HepG2 (cell line): ENCODE measurements around the gene MUC13. TPM values are rescaled to one million over a fixed set of nuclear protein-coding genes. Genes with fewer than 3 reads are reported as not detected.

Experiments used
- ATAC-seq: fragments of 200-7000 bp; cut with Tn5 transposase; 3 replicates; pipeline ENCODE4 v1.9.1; 2020; ENCODE audit warnings: mild to moderate bottlenecking, moderate library complexity
- BruUV-seq: library from RNA; stranded (reverse); fragments of 400-500 nt; replicated peaks from 2 replicates; lab custom pipeline; 2021; lab: Mats Ljungman, UMichigan
- CTCF ChIA-PET: fragments of 300-600 bp; formaldehyde crosslinking; extraction: SDS; loops from one replicate; lab custom pipeline; 2021; ENCODE audit warnings: low total read pairs, inconsistent platforms, low intra/inter-chr PET ratio; lab: Yijun Ruan, JAX
- POLR2A ChIA-PET: fragments of 350-600 bp; sonication (Branson Sonifier 250); formaldehyde crosslinking; loops from one replicate; lab custom pipeline; 2020; ENCODE audit warnings: antibody characterized with exemption, inconsistent platforms; lab: Yijun Ruan, JAX
- DNase-seq: peaks from one replicate; pipeline ENCODE4 v3.0.0-alpha.2; 2015; ENCODE audit warnings: low spot score
- FAIRE-seq: peaks from 3 replicates; lab custom pipeline; 2011; peaks lifted over from hg19 to GRCh38; lab: Jason Lieb, UNC
- H2AFZ ChIP-seq: one replicate; pipeline ENCODE4 v1.6.1; 2011; ENCODE audit warnings: low read length, inconsistent platforms
- H3K27ac ChIP-seq: fragments of 300-600 bp; 3 replicates; pipeline ENCODE4 v1.8.0; 2011; ENCODE audit warnings: mixed run types, mild to moderate bottlenecking, mixed read lengths, low read length, inconsistent platforms; ENCODE audit not compliant: insufficient read depth; ENCODE audit errors: extremely low read length
- H3K27me3 ChIP-seq, 2 experiments: fragments of 200-600 bp in 1 of 2; 2 replicates in 1 of 2; 3 replicates in 1 of 2; pipeline versions ENCODE4 v1.6.0 to v1.8.0; 2011; ENCODE audit warnings: low read length in 2 of 2, mild to moderate bottlenecking in 2 of 2, moderate library complexity in 2 of 2, inconsistent platforms in 1 of 2; ENCODE audit not compliant: insufficient read depth in 2 of 2, control insufficient read depth in 1 of 2
- H3K36me3 ChIP-seq, 2 experiments: fragments of 200-600 bp in 1 of 2; replicated peaks in 1 of 2; 2 replicates in 1 of 2; 3 replicates in 1 of 2; pipeline versions ENCODE4 v1.5.1 to v1.8.0; 2011; ENCODE audit warnings: low read length in 2 of 2, inconsistent platforms in 1 of 2; ENCODE audit not compliant: insufficient read depth in 2 of 2, control insufficient read depth in 1 of 2
- H3K4me1 ChIP-seq: 2 replicates; pipeline ENCODE4 v1.5.1; 2012; ENCODE audit warnings: low read length, inconsistent platforms; ENCODE audit not compliant: insufficient read depth
- H3K4me2 ChIP-seq: 2 replicates; pipeline ENCODE4 v1.6.0; 2011; ENCODE audit warnings: low read depth, low read length, inconsistent platforms
- H3K4me3 ChIP-seq, 3 experiments: fragments of 200-600 bp in 1 of 3; sonication (generic), shearing (Covaris generic) in 1 of 3; replicated peaks in 1 of 3; 2 replicates each; pipeline ENCODE4 v1.5.1; 2011 to 2016; ENCODE audit warnings: low read length in 3 of 3, inconsistent platforms in 2 of 3, low read depth in 2 of 3, mild to moderate bottlenecking in 2 of 3, control low read depth in 1 of 3, mixed read lengths in 1 of 3; ENCODE audit not compliant: insufficient read depth in 1 of 3
- H3K79me2 ChIP-seq: one replicate; pipeline ENCODE4 v1.6.1; 2011; ENCODE audit warnings: low read length, inconsistent platforms; ENCODE audit not compliant: insufficient read depth
- H3K9ac ChIP-seq: 2 replicates; pipeline ENCODE4 v1.6.0; 2011; ENCODE audit warnings: mild to moderate bottlenecking, low read depth, low read length, inconsistent platforms; ENCODE audit not compliant: insufficient read depth
- H3K9me3 ChIP-seq: 2 replicates; pipeline ENCODE4 v1.5.1; 2012; ENCODE audit warnings: mild to moderate bottlenecking, low read length
- H4K20me1 ChIP-seq: 2 replicates; pipeline ENCODE4 v1.6.0; 2011; ENCODE audit warnings: inconsistent platforms, mild to moderate bottlenecking, low read length, moderate library complexity; ENCODE audit not compliant: insufficient read depth
- CCAR2 ChIP-seq: fragments of 200-400 bp; formaldehyde crosslinking; optimal IDR thresholded peaks from 2 replicates; pipeline ENCODE3; 2018; ENCODE audit warnings: low read depth, mild to moderate bottlenecking, low read length, moderate library complexity
- FOSL2 ChIP-seq: sonication (generic); formaldehyde crosslinking; IDR thresholded peaks from 2 replicates; pipeline ENCODE4 v1.4.0; 2020; ENCODE audit warnings: missing genetic modification reagents
- HMGXB3 ChIP-seq: sonication (generic); formaldehyde crosslinking; IDR thresholded peaks from 2 replicates; pipeline ENCODE4 v1.4.0; 2020; ENCODE audit warnings: missing genetic modification reagents, borderline replicate concordance
- NFAT5 ChIP-seq: sonication (generic); formaldehyde crosslinking; IDR thresholded peaks from 2 replicates; pipeline ENCODE4 v1.4.0; 2020; ENCODE audit warnings: missing genetic modification reagents
- NR2F1 ChIP-seq, 2 experiments: fragments of 450-650 bp in 1 of 2; formaldehyde crosslinking in 1 of 2; IDR thresholded peaks; 2 replicates each; pipeline versions ENCODE4 v1.5.0 to v1.6.1; 2016 to 2020; ENCODE audit warnings: mild to moderate bottlenecking in 1 of 2, missing compliant biosample characterization in 1 of 2, missing genetic modification reagents in 1 of 2, moderate library complexity in 1 of 2
- ZBTB14 ChIP-seq: sonication (generic); formaldehyde crosslinking; IDR thresholded peaks from 2 replicates; pipeline ENCODE4 v1.4.0; 2020; ENCODE audit warnings: missing genetic modification reagents
- ZNF260 ChIP-seq: sonication (generic); formaldehyde crosslinking; IDR thresholded peaks from 2 replicates; pipeline ENCODE4 v1.4.0; 2020; ENCODE audit warnings: missing genetic modification reagents, low read depth, mild to moderate bottlenecking, borderline replicate concordance
- ZNF644 ChIP-seq: IDR thresholded peaks from 2 replicates; pipeline ENCODE4 v1.6.1; 2016; ENCODE audit warnings: low read depth
- ZNF768 ChIP-seq: sonication (generic); formaldehyde crosslinking; IDR thresholded peaks from 2 replicates; pipeline ENCODE4 v1.4.0; 2020; ENCODE audit warnings: missing genetic modification reagents
- WGBS: methylation state at CpG from one replicate; pipeline ENCODE4 v1.1.6; 2017; ENCODE audit warnings: low lambda C conversion rate; 5-methylcytosine and 5-hydroxymethylcytosine counted together
- in situ Hi-C: cut with HindIII; loops from 2 replicates; pipeline ENCODE4 v1.10.0; 2017; ENCODE audit warnings: low pct_unique_long_range_greater_than_20kb; ENCODE audit not compliant: extremely low pct_ligation_motif_present
- intact Hi-C: fragments of 100-400 bp; cut with micrococcal nuclease; formaldehyde crosslinking; loops from one replicate; pipeline ENCODE4 v1.10.0; 2022; ENCODE audit not compliant: unreplicated experiment
- polyA plus RNA-seq, 8 experiments: library from polyadenylated mRNA; depleted of rRNA in 3 of 8; stranded (reverse) in 7 of 8; unstranded in 1 of 8; fragments of >200 nt; fragmentation: Illumina TruSeq in 4 of 8; extraction: Trizol in 4 of 8; gene quantifications; 2 replicates each; pipeline versions ENCODE4 v1.2.1 to v1.2.3, GENCODE V29; 2011 to 2016; ENCODE audit warnings: low read depth in 4 of 8, missing spikeins in 1 of 8, mixed read lengths in 1 of 8; ENCODE audit not compliant: insufficient read depth in 1 of 8
- total RNA-seq, 5 experiments: library from RNA; depleted of rRNA; stranded (reverse); fragments of >200 nt; fragmentation: Illumina TruSeq; extraction: Trizol; gene quantifications; 2 replicates each; pipeline ENCODE4 v1.2.3, GENCODE V29; 2016; ENCODE audit warnings: low read depth in 1 of 5

The MUC13 gene
- total and polyA plus RNA-seq, 2 of the 13 experiments (the other 11 are each of a cell fraction or from before 2014, with no cell fraction given): 0.04 to 1.2 TPM

- no peak for TF ChIP-seq NFAT5
- no peak for TF ChIP-seq ZNF768 (CRISPR knock-in tag)
- no peak for TF ChIP-seq ZBTB14 (CRISPR knock-in tag)
- no peak for TF ChIP-seq CCAR2
- TF ChIP-seq, all 625 proteins: peak for 0
Observed at GRCh38 chr3:124927574-124928045, 6.9 kb downstream of the MUC13 start (continued).

GRCh38 chr3:124926426-124927101 is 8.0 kb downstream of the MUC13 start:
- in situ Hi-C loops: loop anchor here (5.0 kb wide), 1 partner anchor 241 kb away; no protein-coding TSS in a partner anchor
- no TSS peak for BruUV-seq
- TF ChIP-seq ZNF260: no peak
- TF ChIP-seq FOSL2 (CRISPR knock-in tag): peak; percentile 45
- TF ChIP-seq HMGXB3 (CRISPR knock-in tag): 0 out of 2 replicates have a peak, but pooled peaks have one; percentile 29
- TF ChIP-seq ZNF644 (CRISPR knock-in tag): peak; percentile 15; the same call in 1 of the 2 replicates
- peak in 1 of 2 experiments; percentile 35; a peak in 1 of 4 replicates for TF ChIP-seq NR2F1 (CRISPR knock-in tag; IDR thresholded peaks at IDR 0.05)

More at GRCh38 chr3:124926426-124927101, 8.0 kb downstream of the MUC13 start:
- WGBS: 23% methylated on average over 4 of the region's 4 CpGs
- no peak for FAIRE-seq
- Histone ChIP-seq H2AFZ (no peak overlapping the region), H3K9me3 (no peaks in the 10 kb centered on the region), H3K9ac (no peak overlapping the region), H3K4me1 (peaks cover 32% of the 10 kb centered on the region), H3K36me3 (no peaks in the 10 kb centered on the region), H3K4me3 (no peak overlapping the region), H3K27me3 (no peaks in the 10 kb centered on the region), H3K4me2 (peak overlapping the region; percentile 18; the same call in 1 of the 2 replicates), H3K27ac (no peak overlapping the region), H3K79me2 (no peaks in the 10 kb centered on the region), H4K20me1 (no peaks in the 10 kb centered on the region)
- ATAC-seq: no peak; the same call in 1 of the 3 replicates
- ChIA-PET POLR2A (no interaction called here), CTCF (no interaction called here)
- intact Hi-C loops: loop anchor here (5.0 to 10.0 kb wide), 2 partner anchors 276 to 658 kb away; no protein-coding TSS in a partner anchor
- peak; percentile 19 for DNase-seq
